DND-41 (cell line): Measurements from ENCODE around the gene BMPER.

Experiments
- ATAC-seq: fragments of 200-7000 bp; cut with Tn5 transposase; 3 replicates; pipeline ENCODE4 v1.9.1; 2021; ENCODE audit warnings: low read depth; ENCODE audit not compliant: insufficient read depth
- DNase-seq: peaks from one replicate; pipeline ENCODE4 v3.0.0-alpha.2; 2020
- H2AFZ ChIP-seq: 2 replicates; pipeline ENCODE4 v1.6.0; 2012; ENCODE audit warnings: low read depth, low read length
- H3K27ac ChIP-seq: 2 replicates; pipeline ENCODE4 v1.5.1; 2012; ENCODE audit warnings: low read length, inconsistent platforms
- H3K27me3 ChIP-seq: fragments of 200-600 bp; sonication (generic); 2 replicates; pipeline ENCODE4 v1.6.0; 2012; ENCODE audit warnings: low read length, mild to moderate bottlenecking, inconsistent platforms; ENCODE audit not compliant: insufficient read depth, poor library complexity
- H3K36me3 ChIP-seq: 2 replicates; pipeline ENCODE4 v1.5.1; 2012; ENCODE audit warnings: low read length, inconsistent platforms; ENCODE audit not compliant: insufficient read depth
- H3K4me1 ChIP-seq: 2 replicates; pipeline ENCODE4 v1.5.1; 2012; ENCODE audit warnings: mild to moderate bottlenecking, low read length; ENCODE audit not compliant: insufficient read depth
- H3K4me2 ChIP-seq: 2 replicates; pipeline ENCODE4 v1.6.0; 2012; ENCODE audit warnings: mild to moderate bottlenecking, moderate library complexity, low read length, inconsistent platforms; ENCODE audit not compliant: insufficient read depth
- H3K4me3 ChIP-seq, 2 experiments: fragments of 200-600 bp in 1 of 2; shearing (Covaris generic) in 1 of 2; 2 replicates each; pipeline ENCODE4 v1.5.1; 2012 to 2016; ENCODE audit warnings: inconsistent platforms in 2 of 2, low read length in 2 of 2, mild to moderate bottlenecking in 2 of 2, low read depth in 1 of 2, moderate library complexity in 1 of 2
- H3K79me2 ChIP-seq: 2 replicates; pipeline ENCODE4 v1.6.0; 2012; ENCODE audit warnings: low read length, inconsistent platforms; ENCODE audit not compliant: insufficient read depth
- H3K9ac ChIP-seq: 2 replicates; pipeline ENCODE4 v1.6.0; 2012; ENCODE audit warnings: low read depth, mild to moderate bottlenecking, inconsistent platforms, low read length, moderate library complexity
- H3K9me3 ChIP-seq: 2 replicates; pipeline ENCODE4 v1.5.1; 2012; ENCODE audit warnings: low read length, moderate library complexity, mild to moderate bottlenecking, inconsistent platforms; ENCODE audit not compliant: insufficient read depth, severe bottlenecking
- H4K20me1 ChIP-seq: 2 replicates; pipeline ENCODE4 v1.6.0; 2012; ENCODE audit warnings: low read length; ENCODE audit not compliant: insufficient read depth
- CTCF ChIP-seq: IDR thresholded peaks from 2 replicates; pipeline ENCODE4 v1.5.1; 2012; ENCODE audit warnings: borderline replicate concordance, low read length, moderate library complexity, mild to moderate bottlenecking; ENCODE audit not compliant: poor library complexity, severe bottlenecking; ENCODE audit errors: extremely low read depth
- EZH2 ChIP-seq: IDR thresholded peaks from 3 replicates; pipeline ENCODE4 v1.6.1; 2012; ENCODE audit warnings: borderline replicate concordance, low read depth, mild to moderate bottlenecking, moderate library complexity, low read length, inconsistent platforms; ENCODE audit not compliant: severe bottlenecking

Gene BMPER

GRCh38 chr7:34093276-34093675, 187.9 kb downstream of the BMPER start:
- H4K20me1 ChIP-seq = no peaks in the 10 kb centered on the region
- ATAC-seq = no peak
- H3K4me3 ChIP-seq = no peak overlapping the region
- no peaks in the 10 kb centered on the region for H3K4me1 ChIP-seq
- no peak overlapping the region for H2AFZ ChIP-seq
- no peaks in the 10 kb centered on the region for H3K36me3 ChIP-seq
- no peak for DNase-seq
- H3K9ac ChIP-seq = no peak overlapping the region
- H3K79me2 ChIP-seq = no peaks in the 10 kb centered on the region
- no peak overlapping the region for H3K4me2 ChIP-seq
- no peaks in the 10 kb centered on the region for H3K9me3 ChIP-seq
- no peaks in the 10 kb centered on the region for H3K27me3 ChIP-seq
- H3K27ac ChIP-seq = no peak overlapping the region
- TF ChIP-seq EZH2 (no peak), CTCF (no peak)

GRCh38 chr7:34096198-34096651, 190.9 kb downstream of the BMPER start:
- Histone ChIP-seq H3K36me3 (no peaks in the 10 kb centered on the region), H3K27ac (no peak overlapping the region), H3K79me2 (no peaks in the 10 kb centered on the region), H3K27me3 (no peaks in the 10 kb centered on the region), H3K4me1 (no peaks in the 10 kb centered on the region), H3K4me2 (no peak overlapping the region), H3K9ac (no peak overlapping the region), H2AFZ (no peak overlapping the region), H3K4me3 (no peak overlapping the region), H3K9me3 (no peaks in the 10 kb centered on the region), H4K20me1 (no peaks in the 10 kb centered on the region)
- ATAC-seq (no peak), DNase-seq (no peak)
- TF ChIP-seq CTCF = no peak
- no peak for TF ChIP-seq EZH2

DNA sequence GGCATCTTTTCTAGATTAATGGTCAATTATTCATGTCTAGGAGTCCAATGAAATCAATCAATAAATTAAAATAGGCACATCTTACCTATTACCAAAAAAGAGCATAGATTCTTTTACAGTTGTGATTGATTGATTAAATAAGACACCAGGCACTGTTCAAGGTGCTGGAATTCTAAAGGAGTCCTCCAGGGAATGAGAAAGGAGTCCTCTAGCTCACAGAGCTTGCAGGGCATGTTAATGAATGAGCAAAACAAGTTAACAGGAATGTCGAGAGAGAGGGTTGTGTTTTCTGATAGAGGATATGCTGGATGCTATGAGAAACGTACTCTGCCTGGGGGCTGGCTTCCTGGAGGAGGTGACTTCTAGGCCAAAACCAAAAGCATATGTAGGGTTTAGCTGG, 191.4 kb downstream of the BMPER start:
- Histone ChIP-seq H3K9ac (no peak overlapping the region), H3K4me3 (no peak overlapping the region)
- TF ChIP-seq CTCF (no peak), EZH2 (no peak)

GRCh38 chr7:34100661-34101060, 195.3 kb downstream of the BMPER start:
- Histone ChIP-seq H3K4me2 (no peak overlapping the region), H3K27ac (no peak overlapping the region), H3K36me3 (no peaks in the 10 kb centered on the region), H3K9ac (no peak overlapping the region), H3K4me1 (no peaks in the 10 kb centered on the region), H4K20me1 (no peaks in the 10 kb centered on the region), H3K27me3 (no peaks in the 10 kb centered on the region), H3K9me3 (no peaks in the 10 kb centered on the region), H3K79me2 (no peaks in the 10 kb centered on the region), H3K4me3 (no peak overlapping the region), H2AFZ (no peak overlapping the region)
- TF ChIP-seq CTCF (no peak), EZH2 (no peak)
- DNase-seq (no peak), ATAC-seq (no peak)

More for the DNA sequence above, 191.4 kb downstream of the BMPER start:
- Histone ChIP-seq H3K27me3 (no peaks in the 10 kb centered on the region), H2AFZ (no peak overlapping the region), H4K20me1 (no peaks in the 10 kb centered on the region), H3K27ac (no peak overlapping the region), H3K4me1 (no peaks in the 10 kb centered on the region), H3K9me3 (no peaks in the 10 kb centered on the region), H3K36me3 (no peaks in the 10 kb centered on the region), H3K79me2 (no peaks in the 10 kb centered on the region), H3K4me2 (no peak overlapping the region)
- no peak for DNase-seq
- no peak for ATAC-seq
